ENCODE measurements around the gene CFAP99.

DNA sequence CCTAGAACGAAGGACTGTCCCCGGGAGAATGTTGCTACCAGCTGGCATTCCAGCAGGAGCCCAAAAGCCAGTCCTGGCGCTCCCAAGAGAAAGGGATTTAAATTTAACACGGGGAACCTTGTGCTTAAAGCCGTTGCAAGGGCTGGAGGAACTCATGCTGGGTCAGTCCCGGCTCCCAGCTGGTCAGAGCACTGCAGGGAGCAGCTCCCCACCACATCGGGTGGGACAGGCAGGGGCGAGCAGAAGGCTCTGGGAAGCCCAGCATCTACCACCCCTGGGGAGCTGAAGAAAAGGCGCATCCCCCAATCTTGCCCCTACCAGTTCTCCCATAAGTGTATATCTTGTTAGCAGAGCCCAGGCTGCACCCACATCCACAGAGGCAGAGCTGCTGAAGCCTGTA lies 15.7 kb downstream of the CFAP99 start:
- TF ChIP-seq SIN3A (IDR thresholded peaks at IDR 0.05; ENCODE audit: borderline replicate concordance, insufficient read depth, low read length): no peak
- TF ChIP-seq POLR2AphosphoS5 (IDR thresholded peaks at IDR 0.05; ENCODE audit: low read depth, low read length): no peak
- TF ChIP-seq TAF1 (IDR thresholded peaks at IDR 0.05; ENCODE audit: borderline replicate concordance, insufficient read depth, low read length): no peak
- TF ChIP-seq, protein P1, sequence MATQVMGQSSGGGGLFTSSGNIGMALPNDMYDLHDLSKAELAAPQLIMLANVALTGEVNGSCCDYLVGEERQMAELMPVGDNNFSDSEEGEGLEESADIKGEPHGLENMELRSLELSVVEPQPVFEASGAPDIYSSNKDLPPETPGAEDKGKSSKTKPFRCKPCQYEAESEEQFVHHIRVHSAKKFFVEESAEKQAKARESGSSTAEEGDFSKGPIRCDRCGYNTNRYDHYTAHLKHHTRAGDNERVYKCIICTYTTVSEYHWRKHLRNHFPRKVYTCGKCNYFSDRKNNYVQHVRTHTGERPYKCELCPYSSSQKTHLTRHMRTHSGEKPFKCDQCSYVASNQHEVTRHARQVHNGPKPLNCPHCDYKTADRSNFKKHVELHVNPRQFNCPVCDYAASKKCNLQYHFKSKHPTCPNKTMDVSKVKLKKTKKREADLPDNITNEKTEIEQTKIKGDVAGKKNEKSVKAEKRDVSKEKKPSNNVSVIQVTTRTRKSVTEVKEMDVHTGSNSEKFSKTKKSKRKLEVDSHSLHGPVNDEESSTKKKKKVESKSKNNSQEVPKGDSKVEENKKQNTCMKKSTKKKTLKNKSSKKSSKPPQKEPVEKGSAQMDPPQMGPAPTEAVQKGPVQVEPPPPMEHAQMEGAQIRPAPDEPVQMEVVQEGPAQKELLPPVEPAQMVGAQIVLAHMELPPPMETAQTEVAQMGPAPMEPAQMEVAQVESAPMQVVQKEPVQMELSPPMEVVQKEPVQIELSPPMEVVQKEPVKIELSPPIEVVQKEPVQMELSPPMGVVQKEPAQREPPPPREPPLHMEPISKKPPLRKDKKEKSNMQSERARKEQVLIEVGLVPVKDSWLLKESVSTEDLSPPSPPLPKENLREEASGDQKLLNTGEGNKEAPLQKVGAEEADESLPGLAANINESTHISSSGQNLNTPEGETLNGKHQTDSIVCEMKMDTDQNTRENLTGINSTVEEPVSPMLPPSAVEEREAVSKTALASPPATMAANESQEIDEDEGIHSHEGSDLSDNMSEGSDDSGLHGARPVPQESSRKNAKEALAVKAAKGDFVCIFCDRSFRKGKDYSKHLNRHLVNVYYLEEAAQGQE (IDR thresholded peaks at IDR 0.05; ENCODE audit: insufficient read depth in 1 of 2, low read depth in 2 of 2, low read length in 2 of 2): no peak
- no peak for TF ChIP-seq FOXP2 (optimal IDR thresholded peaks at IDR 0.05; ENCODE audit: borderline replicate concordance, extremely low read depth, extremely low read length, insufficient read depth)
